Gastrocnemius medialis (tissue), 4 donors: ENCODE results near the gene LHX1. TPM values are rescaled to one million over a fixed set of nuclear protein-coding genes. Genes with fewer than 3 reads are reported as not detected.
A peak's percentile ranks its signal among the peaks of the same experiment; 100 is the strongest.

Experiments used
- ATAC-seq, 2 donors: fragments of 150-250 bp; one replicate each; pipeline ENCODE4 v1.9.1; 2016
- DNase-seq, 2 donors: peaks; one replicate each; pipeline ENCODE4 v3.0.0-alpha.2; 2019
- H3K27ac ChIP-seq, 4 donors: fragments of 200-600 bp; sonication (generic); 1 replicate in 1 of 4; 2 replicates in 3 of 4; pipeline ENCODE4 v1.5.1; 2016 to 2018; ENCODE audit warnings: mild to moderate bottlenecking in 2 of 4, moderate library complexity in 1 of 4
- H3K27me3 ChIP-seq, 3 donors: fragments of 200-600 bp; sonication (generic) in 2 of 3; 1 replicate in 1 of 3; 2 replicates in 2 of 3; pipeline versions ENCODE4 v1.5.1 to v1.6.0; 2016 to 2019; ENCODE audit warnings: mild to moderate bottlenecking in 1 of 3, moderate library complexity in 1 of 3
- H3K36me3 ChIP-seq, 2 donors: fragments of 200-600 bp; sonication (generic) in 1 of 2; one replicate each; pipeline ENCODE4 v1.5.1; 2017 to 2018
- H3K4me1 ChIP-seq, 2 donors: fragments of 200-600 bp; sonication (generic) in 1 of 2; one replicate each; pipeline ENCODE4 v1.5.1; 2016 to 2017; ENCODE audit warnings: mild to moderate bottlenecking in 2 of 2
- H3K4me3 ChIP-seq, 4 donors: fragments of 200-600 bp; sonication (generic) in 3 of 4; 1 replicate in 1 of 4; 2 replicates in 3 of 4; pipeline ENCODE4 v1.5.1; 2016 to 2019; ENCODE audit warnings: mild to moderate bottlenecking in 2 of 4
- H3K9me3 ChIP-seq, 3 donors: fragments of 200-600 bp; sonication (generic) in 2 of 3; 1 replicate in 1 of 3; 2 replicates in 2 of 3; pipeline ENCODE4 v1.5.1; 2016 to 2019
- CTCF ChIP-seq, 5 experiments: fragments of 450-650 bp in 3 of 5; fragments of 200-600 bp in 2 of 5; sonication (generic) in 2 of 5; IDR thresholded peaks in 4 of 5; conservative IDR thresholded peaks in 1 of 5; 1 replicate in 4 of 5; 2 replicates in 1 of 5; pipeline ENCODE4 v1.5.1; 2016 to 2019; ENCODE audit warnings: antibody characterized with exemption in 5 of 5, mild to moderate bottlenecking in 3 of 5, moderate library complexity in 3 of 5
- POLR2A ChIP-seq, 2 donors: fragments of 450-650 bp; IDR thresholded peaks; one replicate each; pipeline ENCODE4 v1.6.1; 2017; ENCODE audit warnings: antibody characterized with exemption in 2 of 2, mild to moderate bottlenecking in 2 of 2, moderate library complexity in 2 of 2
- in situ Hi-C, 4 donors: fragments of 200-750 bp; cut with MboI; loops; one replicate each; pipeline versions ENCODE4 v1.15.0 to v1.8.0; 2017; ENCODE audit warnings: low sequenced_read_pairs in 4 of 4
- intact Hi-C: fragments of 100-400 bp; cut with DNase I; formaldehyde crosslinking; loops from one replicate; pipeline ENCODE4 v1.15.1; 2023; ENCODE audit warnings: low total_unique reads
- total RNA-seq, 4 donors: library from RNA; depleted of rRNA; stranded (reverse); fragments of >200 nt; gene quantifications; one replicate each; pipeline versions ENCODE4 v1.1.0 to v1.2.3, GENCODE V29; 2016

The LHX1 gene
- total RNA-seq: not detected

GRCh38 chr17:36937001-36937958, at the start of gene LHX1:
LHX1 (plus strand) TSS chr17:36937475; CDS start chr17:36938198, 723 bp downstream.
- intact Hi-C loops (no loop called here), in situ Hi-C loops (loop anchor here in 1 of 4 donors (25.0 kb wide), 1 partner anchor 300 kb away; no protein-coding TSS in a partner anchor)
- H3K36me3 ChIP-seq: no peaks in the 10 kb centered on the region
- H3K4me3 ChIP-seq: peak within 1 kb of the TSS in 3 of 4 donors; percentile 3 to 48 (median 19)
- H3K4me1 ChIP-seq: peaks cover 55 to 79% of the 10 kb centered on the region in 2 donors
- no peaks in the 10 kb centered on the region for H3K9me3 ChIP-seq
- ATAC-seq (no peak), DNase-seq (no peak)
- no peak within 1 kb of the TSS for H3K27ac ChIP-seq
- TF ChIP-seq CTCF (IDR thresholded peaks at IDR 0.05 in 4 of 5, conservative IDR thresholded peaks at IDR 0.05 in 1 of 5): no peak
- TF ChIP-seq POLR2A (IDR thresholded peaks at IDR 0.05): no peak
- H3K27me3 ChIP-seq: peaks cover 97 to 100% (median 99%) of the 10 kb centered on the region in 3 donors

GRCh38 chr17:36888236-36888951, 48.9 kb upstream of the LHX1 start:
- ATAC-seq (no peak), DNase-seq (no peak)
- Histone ChIP-seq H3K4me1 (no peaks in the 10 kb centered on the region), H3K27me3 (peaks cover 10 to 18% (median 15%) of the 10 kb centered on the region in 3 donors), H3K36me3 (no peaks in the 10 kb centered on the region), H3K4me3 (no peak overlapping the region), H3K9me3 (no peaks in the 10 kb centered on the region), H3K27ac (no peak overlapping the region)
- intact Hi-C loops: no loop called here
- no peak for TF ChIP-seq POLR2A (IDR thresholded peaks at IDR 0.05)
- TF ChIP-seq CTCF (IDR thresholded peaks at IDR 0.05 in 4 of 5, conservative IDR thresholded peaks at IDR 0.05 in 1 of 5): no peak
- in situ Hi-C loops: no loop called here

DNA sequence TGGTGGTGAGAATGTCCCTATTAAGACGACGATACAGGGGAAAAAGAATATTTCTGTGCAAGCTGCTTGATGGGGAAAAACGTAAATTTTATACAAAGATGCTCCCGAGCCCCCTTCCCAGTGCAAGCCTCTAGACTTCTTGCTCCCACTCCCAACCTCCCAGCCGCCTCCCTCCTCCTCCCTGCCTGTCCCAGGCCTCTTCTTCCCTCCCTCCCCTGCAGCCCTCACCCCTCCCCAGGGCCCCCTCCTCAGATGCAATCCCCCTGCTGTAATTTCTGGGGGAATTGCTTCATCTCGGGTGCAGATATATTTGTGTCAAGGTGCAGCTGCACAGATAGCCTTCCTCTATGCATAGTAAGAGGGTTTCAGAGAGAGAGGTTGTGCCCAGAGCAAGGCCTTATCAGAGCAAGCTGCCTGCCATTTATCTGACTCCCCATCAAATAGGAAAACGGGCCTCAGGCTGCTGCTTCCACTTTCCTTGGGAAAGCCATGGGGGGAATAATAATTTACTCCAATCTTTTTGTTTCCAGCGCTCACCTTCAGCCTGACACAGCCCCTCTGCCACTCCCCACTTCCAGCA, 47.4 kb upstream of the LHX1 start:
- TF ChIP-seq CTCF (IDR thresholded peaks at IDR 0.05 in 4 of 5, conservative IDR thresholded peaks at IDR 0.05 in 1 of 5) (no peak), POLR2A (IDR thresholded peaks at IDR 0.05) (no peak)
- intact Hi-C loops: no loop called here
- Histone ChIP-seq H3K4me1 (no peaks in the 10 kb centered on the region), H3K27ac (no peak overlapping the region), H3K36me3 (no peaks in the 10 kb centered on the region), H3K4me3 (no peak overlapping the region), H3K27me3 (peaks cover 0 to 5% (median 2%) of the 10 kb centered on the region in 3 donors), H3K9me3 (no peaks in the 10 kb centered on the region)
- no peak for ATAC-seq
- DNase-seq: no peak
- in situ Hi-C loops: no loop called here

DNA sequence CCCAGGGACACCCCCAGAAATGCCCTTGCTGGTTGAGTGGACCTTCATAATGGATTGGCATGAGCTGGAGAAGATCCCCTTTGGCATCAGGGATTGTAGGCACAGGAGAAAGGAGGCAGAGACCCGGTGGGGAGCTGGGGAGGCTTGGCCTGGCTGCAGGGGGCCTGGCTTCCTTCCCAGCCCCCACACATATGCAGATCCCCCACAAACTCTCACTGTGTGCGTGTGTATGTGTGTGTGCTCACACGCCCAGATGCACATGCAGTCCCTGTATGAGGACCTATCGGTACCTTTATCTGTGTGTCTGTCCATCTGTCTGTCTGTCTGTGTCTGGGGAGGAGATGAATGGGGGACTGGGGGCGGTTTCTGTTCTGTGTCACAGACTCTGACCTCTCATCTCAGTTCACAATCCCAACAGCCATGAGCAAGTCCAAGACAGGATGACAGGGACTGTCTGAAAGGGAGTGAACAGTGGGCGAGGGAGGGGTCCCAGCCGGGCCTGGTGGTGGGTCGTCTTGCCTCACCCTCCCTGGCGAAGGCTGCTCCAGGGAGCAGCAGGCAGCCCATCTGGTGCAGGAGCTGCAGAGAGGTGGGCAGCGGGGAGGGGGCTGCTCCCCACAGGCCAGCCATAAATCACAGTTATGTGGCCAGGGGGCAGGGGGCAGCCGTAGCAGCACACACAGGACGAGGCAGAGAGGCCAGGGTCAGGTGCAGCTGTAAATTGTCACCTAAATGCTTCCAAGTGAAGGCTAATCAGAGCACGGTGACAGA, 46.7 kb upstream of the LHX1 start:
- no peak for DNase-seq
- no peak for ATAC-seq
- H3K27ac ChIP-seq: no peak overlapping the region
- in situ Hi-C loops (no loop called here), intact Hi-C loops (no loop called here)
- no peaks in the 10 kb centered on the region for H3K4me1 ChIP-seq
- no peaks in the 10 kb centered on the region for H3K27me3 ChIP-seq
- TF ChIP-seq CTCF (IDR thresholded peaks at IDR 0.05 in 4 of 5, conservative IDR thresholded peaks at IDR 0.05 in 1 of 5) (no peak), POLR2A (IDR thresholded peaks at IDR 0.05) (no peak)
- H3K9me3 ChIP-seq: no peaks in the 10 kb centered on the region
- no peak overlapping the region for H3K4me3 ChIP-seq
- no peaks in the 10 kb centered on the region for H3K36me3 ChIP-seq
